DND-41 (cell line): ENCODE results near the gene PROSER2.

Experiments used
- EZH2 ChIP-seq: IDR thresholded peaks from 3 replicates; pipeline ENCODE4 v1.6.1; 2012; ENCODE audit warnings: borderline replicate concordance, low read depth, mild to moderate bottlenecking, moderate library complexity, low read length, inconsistent platforms; ENCODE audit not compliant: severe bottlenecking
- TF ChIP-seq, protein P1 (sequence below): IDR thresholded peaks from 2 replicates; pipeline ENCODE4 v1.5.1; 2012; ENCODE audit warnings: borderline replicate concordance, low read length, moderate library complexity, mild to moderate bottlenecking; ENCODE audit not compliant: poor library complexity, severe bottlenecking; ENCODE audit errors: extremely low read depth

DNA sequence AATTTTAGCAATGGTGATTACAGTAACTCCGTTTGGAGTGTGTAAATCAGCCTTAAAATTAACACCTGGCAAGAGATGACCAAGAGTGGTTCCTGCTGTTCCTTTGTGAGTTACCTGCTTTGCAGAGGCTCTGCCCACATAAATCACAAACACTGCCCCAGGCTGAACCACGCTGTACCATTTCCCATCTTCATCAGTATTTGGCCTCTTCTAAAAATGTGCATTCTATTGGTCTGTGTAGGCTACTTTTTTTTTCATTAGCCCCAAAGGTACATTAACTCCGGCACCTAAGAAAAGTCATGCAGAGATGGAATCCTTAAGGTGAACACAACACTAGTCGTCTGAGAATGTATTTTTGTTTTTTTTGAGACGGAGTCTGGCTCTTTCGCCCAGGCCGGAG is 96.1 kb downstream of the PROSER2 start:
- TF ChIP-seq, protein P1, sequence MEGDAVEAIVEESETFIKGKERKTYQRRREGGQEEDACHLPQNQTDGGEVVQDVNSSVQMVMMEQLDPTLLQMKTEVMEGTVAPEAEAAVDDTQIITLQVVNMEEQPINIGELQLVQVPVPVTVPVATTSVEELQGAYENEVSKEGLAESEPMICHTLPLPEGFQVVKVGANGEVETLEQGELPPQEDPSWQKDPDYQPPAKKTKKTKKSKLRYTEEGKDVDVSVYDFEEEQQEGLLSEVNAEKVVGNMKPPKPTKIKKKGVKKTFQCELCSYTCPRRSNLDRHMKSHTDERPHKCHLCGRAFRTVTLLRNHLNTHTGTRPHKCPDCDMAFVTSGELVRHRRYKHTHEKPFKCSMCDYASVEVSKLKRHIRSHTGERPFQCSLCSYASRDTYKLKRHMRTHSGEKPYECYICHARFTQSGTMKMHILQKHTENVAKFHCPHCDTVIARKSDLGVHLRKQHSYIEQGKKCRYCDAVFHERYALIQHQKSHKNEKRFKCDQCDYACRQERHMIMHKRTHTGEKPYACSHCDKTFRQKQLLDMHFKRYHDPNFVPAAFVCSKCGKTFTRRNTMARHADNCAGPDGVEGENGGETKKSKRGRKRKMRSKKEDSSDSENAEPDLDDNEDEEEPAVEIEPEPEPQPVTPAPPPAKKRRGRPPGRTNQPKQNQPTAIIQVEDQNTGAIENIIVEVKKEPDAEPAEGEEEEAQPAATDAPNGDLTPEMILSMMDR = no peak
- no peak for TF ChIP-seq EZH2
